Fibroblast of gingiva (primary cell): ENCODE measurements around the gene NOP14.
"Not testable (repeated sequence)": the region's sequence is repeated elsewhere in the genome, so short reads cannot be mapped to it uniquely, and the experiment has no call there.

Experiments
- DNase-seq: peaks from one replicate; pipeline ENCODE4 v3.0.0-alpha.2; 2011; ENCODE audit warnings: low read depth

Gene NOP14

GRCh38 chr4:2931512-2932301 is 31.5 kb downstream of the NOP14 start:
- no peak for DNase-seq

GRCh38 chr4:2930758-2931511 is 32.3 kb downstream of the NOP14 start:
- DNase-seq, result no peak

- no peak for DNase-seq
Measured at GRCh38 chr4:2930135-2930757, 33.0 kb downstream of the NOP14 start.

- no peak for DNase-seq
Measured at GRCh38 chr4:2929469-2929868, 33.7 kb downstream of the NOP14 start.

- no peak for DNase-seq
Measured at GRCh38 chr4:2928242-2929176, 34.7 kb downstream of the NOP14 start.

GRCh38 chr4:2927696-2928075 is 35.5 kb downstream of the NOP14 start:
- no peak for DNase-seq

GRCh38 chr4:2927016-2927695 is 36.0 kb downstream of the NOP14 start:
- DNase-seq, result no peak

GRCh38 chr4:2925931-2926860 is 37.0 kb downstream of the NOP14 start:
- DNase-seq, result no peak

- no peak for DNase-seq
Measured at GRCh38 chr4:2925496-2925895, 37.7 kb downstream of the NOP14 start.

GRCh38 chr4:2924765-2925301 is 38.4 kb downstream of the NOP14 start:
- no peak for DNase-seq

GRCh38 chr4:2924286-2924685 is 38.9 kb downstream of the NOP14 start:
- DNase-seq, result no peak

GRCh38 chr4:2923668-2924173 is 39.5 kb downstream of the NOP14 start:
- DNase-seq, result no peak

- DNase-seq, result peak; percentile 34
Measured at GRCh38 chr4:2923141-2923551, 40.1 kb downstream of the NOP14 start.

GRCh38 chr4:2922453-2923101 is 40.6 kb downstream of the NOP14 start:
- DNase-seq, result not testable (repeated sequence)

- not testable (repeated sequence) for DNase-seq
Measured at GRCh38 chr4:2918714-2919113, 44.5 kb downstream of the NOP14 start.

- not testable (repeated sequence) for DNase-seq
Measured at GRCh38 chr4:2918300-2918699, 44.9 kb downstream of the NOP14 start.

GRCh38 chr4:2916696-2917095 is 46.5 kb downstream of the NOP14 start:
- not testable (repeated sequence) for DNase-seq

GRCh38 chr4:2915789-2916188 is 47.4 kb downstream of the NOP14 start:
- DNase-seq, result no peak
